Progenitor cell of endocrine pancreas (in vitro differentiated cells): ENCODE measurements around the gene KIF1C. TPM values are rescaled to one million over a fixed set of nuclear protein-coding genes. Genes with fewer than 3 reads are reported as not detected.
"Not testable (repeated sequence)": the region's sequence is repeated elsewhere in the genome, so short reads cannot be mapped to it uniquely, and the experiment has no call there.

Experiments used
- DNase-seq: peaks from one replicate; pipeline ENCODE4 v3.0.0; 2021; ENCODE audit warnings: low spot score; ENCODE audit not compliant: unreplicated experiment
- H3K27ac Mint-ChIP-seq: 2 replicates; pipeline ENCODE4 v1.8.0; 2021; ENCODE audit warnings: mild to moderate bottlenecking, moderate library complexity, mixed read lengths
- H3K27me3 Mint-ChIP-seq: 2 replicates; pipeline ENCODE4 v1.8.0; 2021; ENCODE audit warnings: mixed read lengths
- H3K36me3 Mint-ChIP-seq: 2 replicates; pipeline ENCODE4 v1.8.0; 2022; ENCODE audit warnings: mixed read lengths; ENCODE audit not compliant: insufficient read depth
- H3K4me1 Mint-ChIP-seq: 2 replicates; pipeline ENCODE4 v1.8.0; 2021; ENCODE audit warnings: low read depth, mixed read lengths
- H3K4me3 Mint-ChIP-seq: 2 replicates; pipeline ENCODE4 v1.8.0; 2021; ENCODE audit warnings: low read depth, mild to moderate bottlenecking, moderate library complexity, mixed read lengths
- H3K9me3 Mint-ChIP-seq: 2 replicates; pipeline ENCODE4 v1.8.0; 2021; ENCODE audit warnings: low read depth, mixed read lengths
- CTCF ChIP-seq: fragments of 200-600 bp; sonication (generic); IDR thresholded peaks from one replicate; pipeline ENCODE4 v1.5.0; 2021; ENCODE audit warnings: antibody characterized with exemption, mild to moderate bottlenecking; ENCODE audit not compliant: unreplicated experiment
- microRNA-seq: library from miRNA; unstranded; fragments of <30 nt; microRNA quantifications from one replicate; pipeline ENCODE4 v1.1.0, GENCODE V29; 2020; ENCODE audit warnings: borderline number of aligned reads; ENCODE audit not compliant: unreplicated experiment
- total RNA-seq: library from RNA; stranded (reverse); gene quantifications from 2 replicates; pipeline ENCODE4 v1.2.1, GENCODE V29; 2021

Gene KIF1C
- total RNA-seq, 1 donor from 2014 or later, result 104 TPM

- Mint-ChIP-seq H3K27me3 (peaks cover 8% of the 10 kb centered on the region), H3K4me1 (peaks cover 1% of the 10 kb centered on the region), H3K36me3 (no peaks in the 10 kb centered on the region), H3K9me3 (no peaks in the 10 kb centered on the region), H3K27ac (no peak overlapping the region), H3K4me3 (no peak overlapping the region)
- TF ChIP-seq CTCF, result no peak
- no peak for DNase-seq
These were observed 70.5 kb downstream of the KIF1C start for GRCh38 chr17:5068236-5068635.

DNA sequence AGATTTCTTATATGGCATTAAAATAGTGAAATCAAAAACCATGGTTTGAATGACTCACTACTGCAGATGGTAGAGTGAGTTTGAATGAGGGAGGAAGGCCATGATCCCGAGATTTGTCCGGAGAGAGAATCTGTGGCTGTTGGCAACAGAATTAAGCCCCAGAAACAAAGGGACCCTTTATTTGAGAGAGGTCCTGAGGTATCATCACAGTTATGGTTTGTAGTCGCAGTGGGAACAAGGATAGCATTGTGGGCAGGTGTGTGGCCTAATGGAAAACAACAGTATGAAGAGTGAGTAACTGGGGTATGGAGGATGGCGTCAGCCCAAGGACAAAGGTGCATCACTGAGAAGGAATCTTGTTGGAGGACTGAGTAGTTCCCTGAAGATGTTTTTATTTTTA lies 72.0 kb downstream of the KIF1C start:
- Mint-ChIP-seq H3K4me1 (peaks cover 5% of the 10 kb centered on the region), H3K27me3 (peaks cover 7% of the 10 kb centered on the region), H3K36me3 (no peaks in the 10 kb centered on the region), H3K9me3 (no peaks in the 10 kb centered on the region), H3K4me3 (no peak overlapping the region), H3K27ac (no peak overlapping the region)
- DNase-seq, result no peak
- TF ChIP-seq CTCF, result no peak

DNA sequence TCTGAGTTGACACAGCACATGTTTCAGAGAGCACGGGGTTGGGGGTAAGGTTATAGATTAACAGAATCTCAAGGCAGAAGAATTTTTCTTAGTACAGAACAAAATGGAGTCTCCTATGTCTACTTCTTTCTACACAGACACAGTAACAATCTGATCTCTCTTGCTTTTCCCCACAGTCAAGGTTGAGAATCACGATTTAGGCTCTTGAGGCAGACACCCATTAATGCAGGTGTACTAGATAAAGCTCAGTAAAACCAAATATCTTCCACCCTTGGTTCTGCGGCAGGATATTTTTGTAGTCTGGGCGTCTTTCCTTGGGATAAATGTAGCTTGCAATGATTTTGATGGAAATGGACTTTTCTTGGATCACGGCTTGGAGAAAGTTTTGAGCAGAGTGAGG lies 77.7 kb downstream of the KIF1C start:
- not testable (repeated sequence) for H3K36me3 Mint-ChIP-seq, H3K9me3 Mint-ChIP-seq
- peak overlapping the region; percentile 97 for H3K27ac Mint-ChIP-seq

GRCh38 chr17:5077275-5077674 lies 79.5 kb downstream of the KIF1C start:
- not testable (repeated sequence) for DNase-seq, H3K36me3 Mint-ChIP-seq, H3K27ac Mint-ChIP-seq, H3K4me3 Mint-ChIP-seq, H3K9me3 Mint-ChIP-seq, H3K27me3 Mint-ChIP-seq, H3K4me1 Mint-ChIP-seq

More for the DNA sequence above, 77.7 kb downstream of the KIF1C start:
- not testable (repeated sequence) for DNase-seq, H3K4me3 Mint-ChIP-seq, H3K27me3 Mint-ChIP-seq, H3K4me1 Mint-ChIP-seq

DNA sequence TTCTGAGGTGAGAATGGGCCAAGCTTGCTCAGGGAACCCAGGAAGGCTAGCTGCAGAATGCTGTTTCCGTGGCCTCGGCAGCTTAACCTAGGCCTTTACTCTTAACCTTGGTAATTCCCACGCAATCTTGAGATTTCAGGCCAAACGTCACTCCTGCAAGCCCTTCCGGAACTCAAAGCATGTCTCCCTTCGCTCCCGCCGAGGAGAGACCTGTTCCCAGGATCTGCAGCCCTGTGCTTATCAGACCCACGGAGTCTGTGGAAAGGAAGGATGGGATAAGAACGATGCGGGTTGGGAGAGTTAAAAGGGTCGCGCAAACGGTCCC lies 80.0 kb downstream of the KIF1C start:
- H3K9me3 Mint-ChIP-seq, result peaks cover 7% of the 10 kb centered on the region
- H3K36me3 Mint-ChIP-seq, result peaks cover 6% of the 10 kb centered on the region
- H3K4me1 Mint-ChIP-seq, result peaks cover 8% of the 10 kb centered on the region
- H3K4me3 Mint-ChIP-seq, result peak overlapping the region; percentile 65
- H3K27me3 Mint-ChIP-seq, result no peaks in the 10 kb centered on the region
- no peak for DNase-seq
- peak overlapping the region; percentile 20 for H3K27ac Mint-ChIP-seq
- no peak for TF ChIP-seq CTCF

Small RNAs within 50 kb of the gene (microRNA-seq; reads per million reads assigned to microRNA genes)
- not detected for gene MIR6864
- not detected for gene MIR6865

Other genes starting within 250 kb of the KIF1C start
- gene TM4SF5, start 226.1 kb upstream of the KIF1C start, total RNA-seq, result 0.44 and 0.57 TPM in 2 replicates
- 1.3 and 2.0 TPM in 2 replicates for gene VMO1, start 211.6 kb upstream of the KIF1C start, total RNA-seq
- 4.0 and 4.1 TPM in 2 replicates for gene GLTPD2, start 209.0 kb upstream of the KIF1C start, total RNA-seq
- 126 and 137 TPM in 2 replicates for gene PSMB6, start 201.8 kb upstream of the KIF1C start, total RNA-seq
- 80.3 and 81.0 TPM in 2 replicates for gene PLD2, start 190.8 kb upstream of the KIF1C start, total RNA-seq
- gene MINK1, start 164.6 kb upstream of the KIF1C start, total RNA-seq, result 139 and 145 TPM in 2 replicates
- gene C17orf107, start 98.4 kb upstream of the KIF1C start, total RNA-seq, result 3.6 and 3.7 TPM in 2 replicates
- 0.31 and 0.36 TPM in 2 replicates for gene CHRNE, start 94.9 kb upstream of the KIF1C start, total RNA-seq
- not detected in 2 replicates for gene GP1BA, start 65.7 kb upstream of the KIF1C start, total RNA-seq
- gene SLC25A11, start 57.9 kb upstream of the KIF1C start, total RNA-seq, result 46.8 and 47.4 TPM in 2 replicates
- 97.4 and 106 TPM in 2 replicates for gene RNF167, start 57.7 kb upstream of the KIF1C start, total RNA-seq
- gene PFN1, start 49.4 kb upstream of the KIF1C start, total RNA-seq, result 372 and 404 TPM in 2 replicates
- 23.4 and 25.8 TPM in 2 replicates for gene ENO3, start 46.8 kb upstream of the KIF1C start, total RNA-seq
- 70.3 and 71.4 TPM in 2 replicates for gene SPAG7, start 30.1 kb upstream of the KIF1C start, total RNA-seq
- gene CAMTA2, start 10.3 kb upstream of the KIF1C start, total RNA-seq, result 34.1 and 34.2 TPM in 2 replicates
- 2.8 and 3.3 TPM in 2 replicates for gene INCA1, start 428 bp upstream of the KIF1C start, total RNA-seq
- not detected in 2 replicates for gene SLC52A1, start 37.5 kb downstream of the KIF1C start, total RNA-seq
- gene ZFP3, start 80.5 kb downstream of the KIF1C start, total RNA-seq, result 0.98 and 1.3 TPM in 2 replicates
- gene ZNF232, start 113.9 kb downstream of the KIF1C start, total RNA-seq, result 51.1 and 56.3 TPM in 2 replicates
- 0.80 and 0.84 TPM in 2 replicates for gene USP6, start 118.1 kb downstream of the KIF1C start, total RNA-seq
- gene ZNF594, start 193.9 kb downstream of the KIF1C start, total RNA-seq, result 23.8 and 26.1 TPM in 2 replicates
- not detected in 2 replicates for gene SCIMP, start 236.9 kb downstream of the KIF1C start, total RNA-seq